Stomach (tissue), 4 donors: ENCODE data around the gene ZNF385C.

ENCODE experiments used
- EP300 ChIP-seq: sonication (generic); formaldehyde crosslinking; IDR thresholded peaks from one replicate; pipeline ENCODE4 v1.6.1; 2017; ENCODE audit warnings: antibody characterized with exemption
- POLR2A ChIP-seq, 4 donors: fragments of 450-650 bp; IDR thresholded peaks; one replicate each; pipeline ENCODE4 v1.6.1; 2016; ENCODE audit warnings: antibody characterized with exemption in 4 of 4, control low read depth in 2 of 4, mild to moderate bottlenecking in 1 of 4, moderate library complexity in 1 of 4
- POLR2AphosphoS5 ChIP-seq, 3 donors: sonication (generic); formaldehyde crosslinking; IDR thresholded peaks; one replicate each; pipeline ENCODE4 v1.6.1; 2016; ENCODE audit warnings: antibody characterized with exemption in 3 of 3
- TF ChIP-seq, protein P1 (sequence below), 7 experiments: fragments of 450-650 bp in 4 of 7; fragments of 200-600 bp in 3 of 7; sonication (generic) in 3 of 7; IDR thresholded peaks; one replicate each; pipeline ENCODE4 v1.5.1; 2016 to 2019; ENCODE audit warnings: antibody characterized with exemption in 7 of 7, control low read depth in 2 of 7, mild to moderate bottlenecking in 1 of 7

DNA sequence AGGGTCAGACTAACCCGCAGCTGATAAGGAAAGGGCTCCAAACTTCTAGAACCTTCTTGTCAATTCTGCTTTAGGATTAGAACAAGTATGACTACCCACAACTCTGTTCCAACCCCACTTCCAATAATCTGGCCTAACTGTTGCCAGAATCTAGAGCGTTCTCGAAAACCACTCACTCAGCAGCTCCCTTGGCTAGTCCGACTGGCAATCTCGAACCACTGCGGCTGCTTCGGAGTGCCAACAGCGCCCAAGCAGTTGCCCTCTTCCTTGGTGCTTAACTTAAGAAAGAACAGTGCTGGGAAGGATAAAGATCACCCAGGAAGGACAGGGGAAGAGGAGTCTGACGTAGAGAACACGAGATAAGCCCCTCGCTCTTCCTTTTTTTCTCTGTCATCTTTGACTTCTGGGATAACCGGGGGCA is 81.9 kb downstream of the ZNF385C start:
- TF ChIP-seq, protein P1, sequence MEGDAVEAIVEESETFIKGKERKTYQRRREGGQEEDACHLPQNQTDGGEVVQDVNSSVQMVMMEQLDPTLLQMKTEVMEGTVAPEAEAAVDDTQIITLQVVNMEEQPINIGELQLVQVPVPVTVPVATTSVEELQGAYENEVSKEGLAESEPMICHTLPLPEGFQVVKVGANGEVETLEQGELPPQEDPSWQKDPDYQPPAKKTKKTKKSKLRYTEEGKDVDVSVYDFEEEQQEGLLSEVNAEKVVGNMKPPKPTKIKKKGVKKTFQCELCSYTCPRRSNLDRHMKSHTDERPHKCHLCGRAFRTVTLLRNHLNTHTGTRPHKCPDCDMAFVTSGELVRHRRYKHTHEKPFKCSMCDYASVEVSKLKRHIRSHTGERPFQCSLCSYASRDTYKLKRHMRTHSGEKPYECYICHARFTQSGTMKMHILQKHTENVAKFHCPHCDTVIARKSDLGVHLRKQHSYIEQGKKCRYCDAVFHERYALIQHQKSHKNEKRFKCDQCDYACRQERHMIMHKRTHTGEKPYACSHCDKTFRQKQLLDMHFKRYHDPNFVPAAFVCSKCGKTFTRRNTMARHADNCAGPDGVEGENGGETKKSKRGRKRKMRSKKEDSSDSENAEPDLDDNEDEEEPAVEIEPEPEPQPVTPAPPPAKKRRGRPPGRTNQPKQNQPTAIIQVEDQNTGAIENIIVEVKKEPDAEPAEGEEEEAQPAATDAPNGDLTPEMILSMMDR (IDR thresholded peaks at IDR 0.05): no peak
- TF ChIP-seq POLR2A (IDR thresholded peaks at IDR 0.05): no peak
- no peak for TF ChIP-seq EP300
- no peak for TF ChIP-seq POLR2AphosphoS5 (IDR thresholded peaks at IDR 0.05)
